IMR-90 (cell line): ENCODE results near the gene COL4A2. TPM values are rescaled to one million over a fixed set of nuclear protein-coding genes. Genes with fewer than 3 reads are reported as not detected.

Experiments used
- ATAC-seq: fragments of 200-7000 bp; cut with Tn5 transposase; 2 replicates; pipeline ENCODE4 v1.9.1; 2020; ENCODE audit warnings: low read depth, mild to moderate bottlenecking, moderate library complexity
- BruUV-seq: library from RNA; stranded (reverse); fragments of 400-500 nt; replicated peaks from 2 replicates; lab custom pipeline; 2021; lab: Mats Ljungman, UMichigan
- CTCF ChIA-PET: fragments of 300-600 bp; formaldehyde crosslinking; extraction: SDS; loops from one replicate; lab custom pipeline; 2021; ENCODE audit warnings: antibody characterized with exemption; lab: Yijun Ruan, JAX
- POLR2A ChIA-PET: fragments of 300-600 bp; sonication (Branson Sonifier 250); formaldehyde crosslinking; loops from one replicate; lab custom pipeline; 2022; ENCODE audit warnings: antibody characterized with exemption; ENCODE audit not compliant: unreplicated experiment; lab: Charles Lee
- DNase-seq: peaks from one replicate; pipeline ENCODE4 v3.0.0; 2013
- H2AFZ ChIP-seq: replicated peaks from 2 replicates; pipeline ENCODE3; 2013; ENCODE audit warnings: low read length, mild to moderate bottlenecking; ENCODE audit not compliant: poor library complexity
- H2AK5ac ChIP-seq: 2 replicates; pipeline ENCODE4 v1.6.1; 2013; ENCODE audit warnings: low read depth, low read length, inconsistent platforms
- H2AK9ac ChIP-seq: replicated peaks from 2 replicates; pipeline ENCODE3; 2013; ENCODE audit warnings: mild to moderate bottlenecking, low read depth, low read length, moderate library complexity; ENCODE audit not compliant: poor library complexity
- H2BK120ac ChIP-seq: 2 replicates; pipeline ENCODE4 v1.6.1; 2013; ENCODE audit warnings: low read depth, low read length, inconsistent platforms
- H2BK15ac ChIP-seq: 3 replicates; pipeline ENCODE4 v1.6.1; 2013; ENCODE audit warnings: low read depth, low read length, inconsistent platforms
- H2BK20ac ChIP-seq: 2 replicates; pipeline ENCODE4 v1.6.1; 2013; ENCODE audit warnings: low read depth, mild to moderate bottlenecking, inconsistent platforms, low read length, moderate library complexity
- H2BK5ac ChIP-seq: 2 replicates; pipeline ENCODE4 v1.6.1; 2013; ENCODE audit warnings: mild to moderate bottlenecking, low read depth, low read length, inconsistent platforms; ENCODE audit not compliant: poor library complexity, severe bottlenecking
- H3K14ac ChIP-seq: replicated peaks from 2 replicates; pipeline ENCODE4 v1.6.1; 2013; ENCODE audit warnings: low read depth, low read length, inconsistent platforms
- H3K18ac ChIP-seq: 2 replicates; pipeline ENCODE4 v1.6.1; 2013; ENCODE audit warnings: low read depth, low read length, control low read depth
- H3K23ac ChIP-seq: 2 replicates; pipeline ENCODE4 v1.6.1; 2013; ENCODE audit warnings: low read depth, low read length, inconsistent platforms
- H3K27ac ChIP-seq: 2 replicates; pipeline ENCODE4 v1.5.1; 2013; ENCODE audit warnings: mild to moderate bottlenecking, control low read depth, low read length; ENCODE audit not compliant: insufficient read depth
- H3K27me3 ChIP-seq: 2 replicates; pipeline ENCODE4 v1.6.1; 2013; ENCODE audit warnings: low read length; ENCODE audit not compliant: control insufficient read depth, insufficient read depth
- H3K36me3 ChIP-seq: 2 replicates; pipeline ENCODE4 v1.6.1; 2013; ENCODE audit warnings: low read length, mixed read lengths; ENCODE audit not compliant: control insufficient read depth, insufficient read depth
- H3K4ac ChIP-seq: 2 replicates; pipeline ENCODE4 v1.6.1; 2013; ENCODE audit warnings: low read depth, low read length, inconsistent platforms
- H3K4me1 ChIP-seq: 2 replicates; pipeline ENCODE4 v1.6.1; 2013; ENCODE audit warnings: low read length, mixed read lengths; ENCODE audit not compliant: control insufficient read depth, insufficient read depth
- H3K4me2 ChIP-seq: 2 replicates; pipeline ENCODE4 v1.6.1; 2013; ENCODE audit warnings: low read depth, mild to moderate bottlenecking, control low read depth, low read length, moderate library complexity
- H3K4me3 ChIP-seq: 2 replicates; pipeline ENCODE4 v1.5.1; 2013; ENCODE audit warnings: low read depth, mild to moderate bottlenecking, control low read depth, low read length, moderate library complexity; ENCODE audit not compliant: insufficient read depth
- H3K56ac ChIP-seq: 2 replicates; pipeline ENCODE4 v1.6.1; 2013; ENCODE audit warnings: low read length, inconsistent platforms; ENCODE audit not compliant: insufficient read depth; ENCODE audit errors: extremely low read depth
- H3K79me1 ChIP-seq, 2 experiments: 2 replicates each; pipeline ENCODE4 v1.6.1; 2013; ENCODE audit warnings: low read length in 2 of 2, inconsistent platforms in 1 of 2, low read depth in 1 of 2
- H3K9ac ChIP-seq: 2 replicates; pipeline ENCODE4 v1.6.1; 2013; ENCODE audit warnings: low read depth, low read length, control low read depth
- H3K9me1 ChIP-seq: 2 replicates; pipeline ENCODE4 v1.6.1; 2013; ENCODE audit warnings: low read length, inconsistent platforms; ENCODE audit not compliant: insufficient read depth
- H3K9me3 ChIP-seq: 2 replicates; pipeline ENCODE4 v1.6.1; 2013; ENCODE audit warnings: low read length; ENCODE audit not compliant: control insufficient read depth, insufficient read depth
- H4K20me1 ChIP-seq: 2 replicates; pipeline ENCODE4 v1.6.1; 2013; ENCODE audit warnings: low read length, inconsistent platforms; ENCODE audit not compliant: insufficient read depth
- H4K5ac ChIP-seq: 2 replicates; pipeline ENCODE4 v1.6.1; 2013; ENCODE audit warnings: mild to moderate bottlenecking, low read depth, low read length, control low read depth
- H4K8ac ChIP-seq, 2 experiments: 2 replicates each; pipeline ENCODE4 v1.6.1; 2013; ENCODE audit warnings: low read depth in 2 of 2, low read length in 2 of 2, control low read depth in 1 of 2, inconsistent platforms in 1 of 2
- H4K91ac ChIP-seq: 2 replicates; pipeline ENCODE4 v1.6.1; 2013; ENCODE audit warnings: low read depth, low read length, inconsistent platforms; ENCODE audit not compliant: insufficient read depth
- BHLHE40 ChIP-seq: fragments of 150-350 bp; IDR thresholded peaks from 2 replicates; pipeline ENCODE4 v1.6.1; 2016; ENCODE audit warnings: mild to moderate bottlenecking, low read depth, low read length
- CEBPB ChIP-seq: IDR thresholded peaks from 2 replicates; pipeline ENCODE4 v1.6.1; 2012; ENCODE audit warnings: low read depth, low read length, improper control_type of control experiment
- CHD1 ChIP-seq: IDR thresholded peaks from 2 replicates; pipeline ENCODE4 v1.6.1; 2012; ENCODE audit warnings: low read depth, low read length, improper control_type of control experiment
- CTCF ChIP-seq: conservative IDR thresholded peaks from 2 replicates; pipeline ENCODE4 v1.5.1; 2012; ENCODE audit warnings: mild to moderate bottlenecking, low read depth, low read length, improper control_type of control experiment
- FOS ChIP-seq: fragments of 150-350 bp; IDR thresholded peaks from 2 replicates; pipeline ENCODE4 v1.6.1; 2016; ENCODE audit warnings: low read depth, low read length
- MAFK ChIP-seq: IDR thresholded peaks from 2 replicates; pipeline ENCODE4 v1.6.1; 2012; ENCODE audit warnings: low read depth, low read length, improper control_type of control experiment
- MAZ ChIP-seq: IDR thresholded peaks from 2 replicates; pipeline ENCODE4 v1.6.1; 2012; ENCODE audit warnings: low read depth, mild to moderate bottlenecking, low read length, improper control_type of control experiment, moderate library complexity, borderline replicate concordance
- MXI1 ChIP-seq: IDR thresholded peaks from 2 replicates; pipeline ENCODE4 v1.6.1; 2012; ENCODE audit warnings: low read depth, mild to moderate bottlenecking, low read length, moderate library complexity, borderline replicate concordance
- NFE2L2 ChIP-seq: fragments of 150-350 bp; IDR thresholded peaks from 2 replicates; pipeline ENCODE4 v1.6.1; 2016; ENCODE audit warnings: low read depth, mild to moderate bottlenecking, low read length
- POLR2A ChIP-seq: IDR thresholded peaks from 2 replicates; pipeline ENCODE4 v1.6.1; 2012; ENCODE audit warnings: mild to moderate bottlenecking, low read depth, low read length
- RAD21 ChIP-seq: IDR thresholded peaks from 2 replicates; pipeline ENCODE4 v1.6.1; 2012; ENCODE audit warnings: low read length, improper control_type of control experiment
- RCOR1 ChIP-seq: IDR thresholded peaks from 2 replicates; pipeline ENCODE4 v1.6.1; 2012; ENCODE audit warnings: mild to moderate bottlenecking, low read length, improper control_type of control experiment; ENCODE audit not compliant: insufficient replicate concordance
- RFX5 ChIP-seq: IDR thresholded peaks from 2 replicates; pipeline ENCODE4 v1.8.0; 2012; ENCODE audit warnings: low read depth, mild to moderate bottlenecking, low read length, moderate library complexity
- SMC3 ChIP-seq: fragments of 150-350 bp; IDR thresholded peaks from 2 replicates; pipeline ENCODE4 v1.6.1; 2016; ENCODE audit warnings: low read depth, mild to moderate bottlenecking, antibody characterized with exemption, low read length, moderate library complexity
- WGBS, 2 experiments: methylation state at CpG; one replicate each; pipeline versions ENCODE4 v1.1.5 to v1.1.7; 2013; ENCODE audit warnings: missing lambda C conversion rate in 2 of 2; ENCODE audit not compliant: insufficient read length in 1 of 2; ENCODE audit errors: extremely low coverage in 2 of 2; 5-methylcytosine and 5-hydroxymethylcytosine counted together
- dilution Hi-C: fragments of 300-500 bp; cut with HindIII; formaldehyde crosslinking; loops from one replicate; pipeline ENCODE4 v1.14.3; 2018; ENCODE audit warnings: low sequenced_read_pairs; ENCODE audit not compliant: unreplicated experiment
- in situ Hi-C: fragments of 300-500 bp; cut with MboI; formaldehyde crosslinking; loops from 3 replicates; pipeline ENCODE4 v1.14.3; 2019; ENCODE audit warnings: low sequenced_read_pairs, inconsistent platforms, mixed read lengths
- intact Hi-C: fragments of 100-400 bp; cut with micrococcal nuclease; formaldehyde crosslinking; loops from 2 replicates; pipeline ENCODE4 v1.10.0; 2022
- polyA plus RNA-seq, 3 experiments: library from polyadenylated mRNA; depleted of rRNA; stranded (reverse); fragments of >200 nt; gene quantifications; 2 replicates each; pipeline ENCODE4 v1.2.3, GENCODE V29; 2012; ENCODE audit warnings: low replicate concordance in 1 of 3
- total RNA-seq: library from RNA; depleted of rRNA; stranded (reverse); fragments of >200 nt; gene quantifications from 2 replicates; pipeline ENCODE4 v1.2.3, GENCODE V29; 2012
- TF ChIP-seq, protein P1 (sequence below): fragments of 150-350 bp; IDR thresholded peaks from 2 replicates; pipeline ENCODE4 v1.6.1; 2017; ENCODE audit warnings: mild to moderate bottlenecking, antibody characterized with exemption, low read length, low read depth
- TF ChIP-seq, protein P2 (sequence below): fragments of 150-350 bp; IDR thresholded peaks from 2 replicates; pipeline ENCODE4 v1.6.1; 2016; ENCODE audit warnings: low read depth, mild to moderate bottlenecking, low read length, moderate library complexity, borderline replicate concordance

The COL4A2 gene
- total and polyA plus RNA-seq, 2 of the 4 experiments (the other 2 are of a cell fraction), result 90.7 to 457 TPM

DNA sequence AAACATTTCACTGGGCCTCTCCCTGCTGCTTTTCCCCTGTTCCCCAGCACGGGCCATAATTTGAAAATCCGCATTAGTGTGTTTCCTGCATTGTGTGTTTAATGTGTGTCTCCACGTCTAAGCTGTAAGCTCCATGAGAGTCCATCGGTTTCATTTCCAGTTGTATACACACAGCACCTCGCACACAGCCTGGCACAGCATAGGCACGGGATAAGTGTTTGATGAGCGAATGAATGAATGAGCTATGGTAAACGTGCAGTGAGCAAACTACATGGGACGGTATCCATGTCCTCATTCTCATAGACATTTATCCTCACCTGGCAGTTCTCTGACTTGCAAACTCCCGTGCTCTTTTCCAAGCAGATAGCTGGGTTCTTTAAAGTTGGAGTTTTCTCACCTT, 148.4 kb downstream of the COL4A2 start:
- no peak overlapping the region for H4K8ac ChIP-seq
- H3K4me1 ChIP-seq, result no peaks in the 10 kb centered on the region
- BruUV-seq, result no TSS peak
- peaks cover 3 to 38% of the 10 kb centered on the region in 2 experiments for H3K79me1 ChIP-seq
- WGBS, 2 experiments, result no CpG with 5 or more reads among the region's 10 CpGs
- H3K14ac ChIP-seq, result no peak overlapping the region
- H3K36me3 ChIP-seq, result peaks cover 64% of the 10 kb centered on the region
- intact Hi-C loops, result no loop called here
- no peak overlapping the region for H2AK5ac ChIP-seq
- no peak for DNase-seq
- no peak overlapping the region for H3K4ac ChIP-seq
- no peak overlapping the region for H3K56ac ChIP-seq
- no peak overlapping the region for H4K91ac ChIP-seq
- H4K5ac ChIP-seq, result no peak overlapping the region
- no peak overlapping the region for H2BK15ac ChIP-seq
- H3K4me2 ChIP-seq, result no peak overlapping the region
- no peak overlapping the region for H2AFZ ChIP-seq
- CTCF ChIA-PET, result interaction anchor here (1.2 kb wide), 1 partner anchor 138 kb away, joined by 4 read pairs; no protein-coding TSS in a partner anchor
- TF ChIP-seq, protein P1, sequence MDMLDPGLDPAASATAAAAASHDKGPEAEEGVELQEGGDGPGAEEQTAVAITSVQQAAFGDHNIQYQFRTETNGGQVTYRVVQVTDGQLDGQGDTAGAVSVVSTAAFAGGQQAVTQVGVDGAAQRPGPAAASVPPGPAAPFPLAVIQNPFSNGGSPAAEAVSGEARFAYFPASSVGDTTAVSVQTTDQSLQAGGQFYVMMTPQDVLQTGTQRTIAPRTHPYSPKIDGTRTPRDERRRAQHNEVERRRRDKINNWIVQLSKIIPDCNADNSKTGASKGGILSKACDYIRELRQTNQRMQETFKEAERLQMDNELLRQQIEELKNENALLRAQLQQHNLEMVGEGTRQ, result no peak
- TF ChIP-seq CHD1, result no peak
- TF ChIP-seq BHLHE40, result no peak
- TF ChIP-seq RAD21, result no peak
- TF ChIP-seq, protein P2, sequence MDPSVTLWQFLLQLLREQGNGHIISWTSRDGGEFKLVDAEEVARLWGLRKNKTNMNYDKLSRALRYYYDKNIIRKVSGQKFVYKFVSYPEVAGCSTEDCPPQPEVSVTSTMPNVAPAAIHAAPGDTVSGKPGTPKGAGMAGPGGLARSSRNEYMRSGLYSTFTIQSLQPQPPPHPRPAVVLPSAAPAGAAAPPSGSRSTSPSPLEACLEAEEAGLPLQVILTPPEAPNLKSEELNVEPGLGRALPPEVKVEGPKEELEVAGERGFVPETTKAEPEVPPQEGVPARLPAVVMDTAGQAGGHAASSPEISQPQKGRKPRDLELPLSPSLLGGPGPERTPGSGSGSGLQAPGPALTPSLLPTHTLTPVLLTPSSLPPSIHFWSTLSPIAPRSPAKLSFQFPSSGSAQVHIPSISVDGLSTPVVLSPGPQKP, result no peak
- TF ChIP-seq MXI1, result no peak
- TF ChIP-seq RCOR1, result no peak
- no peak for TF ChIP-seq NFE2L2
- no peak for TF ChIP-seq SMC3
- no peak for TF ChIP-seq POLR2A
- no peak for TF ChIP-seq CTCF
- no peak for TF ChIP-seq CEBPB
- no peak for TF ChIP-seq MAZ
- no peak for TF ChIP-seq MAFK
- TF ChIP-seq RFX5, result no peak
- no peak for TF ChIP-seq FOS
- H3K23ac ChIP-seq, result no peak overlapping the region
- no peak overlapping the region for H3K18ac ChIP-seq
- no peak overlapping the region for H3K27ac ChIP-seq
- H3K27me3 ChIP-seq, result no peaks in the 10 kb centered on the region
- no peak overlapping the region for H2BK20ac ChIP-seq
- in situ Hi-C loops, result no loop called here
- POLR2A ChIA-PET, result no interaction called here
- H3K9me1 ChIP-seq, result peaks cover 7% of the 10 kb centered on the region; the same call in 1 of the 2 replicates
- no peak overlapping the region for H3K9ac ChIP-seq
- no peak overlapping the region for H3K4me3 ChIP-seq
- no peak overlapping the region for H2BK5ac ChIP-seq
- peaks cover 14% of the 10 kb centered on the region for H4K20me1 ChIP-seq
- no peak overlapping the region for H2AK9ac ChIP-seq
- no peak overlapping the region for H2BK120ac ChIP-seq
- dilution Hi-C loops, result no loop called here
- no peak for ATAC-seq
- H3K9me3 ChIP-seq, result no peaks in the 10 kb centered on the region
